Suprapubic skin (tissue), 4 donors: ENCODE results near the gene INPP5A. TPM values are rescaled to one million over a fixed set of nuclear protein-coding genes. Genes with fewer than 3 reads are reported as not detected.

Experiments
- DNase-seq, 2 donors: peaks; one replicate each; pipeline ENCODE4 v3.0.0-alpha.2; 2019; ENCODE audit warnings: low spot score in 2 of 2
- H3K27ac ChIP-seq: fragments of 200-600 bp; sonication (generic); one replicate; pipeline ENCODE4 v1.5.1; 2019
- H3K27me3 ChIP-seq: fragments of 200-600 bp; sonication (generic); one replicate; pipeline ENCODE4 v1.5.1; 2019
- H3K36me3 ChIP-seq: fragments of 200-600 bp; sonication (generic); one replicate; pipeline ENCODE4 v1.5.1; 2019
- H3K4me1 ChIP-seq: fragments of 200-600 bp; sonication (generic); one replicate; pipeline ENCODE4 v1.5.1; 2019
- H3K4me3 ChIP-seq: fragments of 200-600 bp; sonication (generic); one replicate; pipeline ENCODE4 v1.5.1; 2019; ENCODE audit warnings: mild to moderate bottlenecking
- H3K9me3 ChIP-seq: fragments of 200-600 bp; sonication (generic); one replicate; pipeline ENCODE4 v1.5.1; 2019
- CTCF ChIP-seq, 2 donors: fragments of 200-600 bp in 1 of 2; fragments of 450-650 bp in 1 of 2; sonication (generic) in 1 of 2; IDR thresholded peaks; one replicate each; pipeline ENCODE4 v1.5.1; 2016 to 2019; ENCODE audit warnings: antibody characterized with exemption in 2 of 2, mild to moderate bottlenecking in 1 of 2, moderate library complexity in 1 of 2
- EP300 ChIP-seq: sonication (generic); formaldehyde crosslinking; IDR thresholded peaks from one replicate; pipeline ENCODE4 v1.6.1; 2017; ENCODE audit warnings: antibody characterized with exemption
- POLR2A ChIP-seq, 2 donors: fragments of 450-650 bp; IDR thresholded peaks; one replicate each; pipeline ENCODE4 v1.6.1; 2017; ENCODE audit warnings: antibody characterized with exemption in 2 of 2, mild to moderate bottlenecking in 2 of 2, moderate library complexity in 2 of 2
- POLR2AphosphoS5 ChIP-seq, 3 donors: sonication (generic); formaldehyde crosslinking; IDR thresholded peaks; one replicate each; pipeline ENCODE4 v1.6.1; 2017; ENCODE audit warnings: antibody characterized with exemption in 3 of 3
- WGBS: methylation state at CpG from one replicate; pipeline ENCODE4 v1.1.5; 2018; 5-methylcytosine and 5-hydroxymethylcytosine counted together
- total RNA-seq, 4 donors: library from RNA; depleted of rRNA; stranded (reverse); fragments of >200 nt; gene quantifications; one replicate each; pipeline ENCODE4 v1.1.0, GENCODE V29; 2016

INPP5A gene
- total RNA-seq, 4 donors from 2014 or later: 28.1 to 39.1 (median 32.3) TPM

- H3K27ac ChIP-seq: no peak overlapping the region
- H3K4me1 ChIP-seq: peaks cover 13% of the 10 kb centered on the region
- WGBS: 83% methylated on average over 17 of the region's 22 CpGs
These were observed 18.3 kb downstream of the INPP5A start for GRCh38 chr10:132555648-132556575.

GRCh38 chr10:132556994-132557441 is 19.4 kb downstream of the INPP5A start:
- Histone ChIP-seq H3K27me3 (no peaks in the 10 kb centered on the region), H3K36me3 (no peaks in the 10 kb centered on the region), H3K9me3 (no peaks in the 10 kb centered on the region), H3K4me3 (no peak overlapping the region), H3K4me1 (peaks cover 9% of the 10 kb centered on the region), H3K27ac (no peak overlapping the region)
- no peak for DNase-seq
- 93% methylated on average over 5 of the region's 18 CpGs for WGBS
- TF ChIP-seq POLR2AphosphoS5 (IDR thresholded peaks at IDR 0.05) (no peak), EP300 (no peak)

More at GRCh38 chr10:132555648-132556575, 18.3 kb downstream of the INPP5A start:
- H3K36me3 ChIP-seq: no peaks in the 10 kb centered on the region
- no peaks in the 10 kb centered on the region for H3K27me3 ChIP-seq
- peak in 1 of 2 donors; percentile 48 for DNase-seq
- TF ChIP-seq POLR2AphosphoS5 (IDR thresholded peaks at IDR 0.05) (no peak), EP300 (no peak), POLR2A (IDR thresholded peaks at IDR 0.05) (no peak), CTCF (IDR thresholded peaks at IDR 0.05) (no peak)
- H3K4me3 ChIP-seq: no peak overlapping the region
- no peaks in the 10 kb centered on the region for H3K9me3 ChIP-seq

GRCh38 chr10:132557696-132558515 is 20.3 kb downstream of the INPP5A start:
- Histone ChIP-seq H3K4me1 (peaks cover 9% of the 10 kb centered on the region), H3K36me3 (no peaks in the 10 kb centered on the region), H3K27me3 (no peaks in the 10 kb centered on the region), H3K4me3 (no peak overlapping the region), H3K9me3 (no peaks in the 10 kb centered on the region), H3K27ac (no peak overlapping the region)
- TF ChIP-seq POLR2A (IDR thresholded peaks at IDR 0.05): no peak
- no peak for TF ChIP-seq CTCF (IDR thresholded peaks at IDR 0.05)
- no peak for TF ChIP-seq EP300
- no peak for TF ChIP-seq POLR2AphosphoS5 (IDR thresholded peaks at IDR 0.05)
- WGBS: 87% methylated on average over 19 of the region's 33 CpGs
- no peak for DNase-seq

GRCh38 chr10:132558516-132559413 is 21.2 kb downstream of the INPP5A start:
- peak in 1 of 2 donors; percentile 59 for DNase-seq
- 91% methylated on average over 15 of the region's 32 CpGs for WGBS
- H3K4me3 ChIP-seq: no peak overlapping the region
- H3K27me3 ChIP-seq: no peaks in the 10 kb centered on the region
- no peaks in the 10 kb centered on the region for H3K36me3 ChIP-seq
- no peak overlapping the region for H3K27ac ChIP-seq
- H3K4me1 ChIP-seq: peaks cover 9% of the 10 kb centered on the region
- TF ChIP-seq CTCF (IDR thresholded peaks at IDR 0.05) (no peak), EP300 (no peak), POLR2AphosphoS5 (IDR thresholded peaks at IDR 0.05) (no peak)
- H3K9me3 ChIP-seq: no peaks in the 10 kb centered on the region

GRCh38 chr10:132559538-132559937 is 22.0 kb downstream of the INPP5A start:
- H3K36me3 ChIP-seq: no peaks in the 10 kb centered on the region
- no peak for DNase-seq
- H3K27ac ChIP-seq: no peak overlapping the region
- no peaks in the 10 kb centered on the region for H3K27me3 ChIP-seq
- H3K9me3 ChIP-seq: no peaks in the 10 kb centered on the region
- TF ChIP-seq EP300 (no peak), CTCF (IDR thresholded peaks at IDR 0.05) (no peak), POLR2A (IDR thresholded peaks at IDR 0.05) (no peak), POLR2AphosphoS5 (IDR thresholded peaks at IDR 0.05) (no peak)
- H3K4me1 ChIP-seq: peaks cover 9% of the 10 kb centered on the region
- 92% methylated on average over 11 of the region's 11 CpGs for WGBS
- no peak overlapping the region for H3K4me3 ChIP-seq
